ENCODE data around the gene SUSD5.

The SUSD5 gene

GRCh38 chr3:33238923-33239322, 20.3 kb upstream of the SUSD5 start:
- in situ Hi-C loops (cut with MboI; ENCODE audit: low sequenced_read_pairs, unreplicated experiment) = no loop called here
- TF ChIP-seq, protein P1, sequence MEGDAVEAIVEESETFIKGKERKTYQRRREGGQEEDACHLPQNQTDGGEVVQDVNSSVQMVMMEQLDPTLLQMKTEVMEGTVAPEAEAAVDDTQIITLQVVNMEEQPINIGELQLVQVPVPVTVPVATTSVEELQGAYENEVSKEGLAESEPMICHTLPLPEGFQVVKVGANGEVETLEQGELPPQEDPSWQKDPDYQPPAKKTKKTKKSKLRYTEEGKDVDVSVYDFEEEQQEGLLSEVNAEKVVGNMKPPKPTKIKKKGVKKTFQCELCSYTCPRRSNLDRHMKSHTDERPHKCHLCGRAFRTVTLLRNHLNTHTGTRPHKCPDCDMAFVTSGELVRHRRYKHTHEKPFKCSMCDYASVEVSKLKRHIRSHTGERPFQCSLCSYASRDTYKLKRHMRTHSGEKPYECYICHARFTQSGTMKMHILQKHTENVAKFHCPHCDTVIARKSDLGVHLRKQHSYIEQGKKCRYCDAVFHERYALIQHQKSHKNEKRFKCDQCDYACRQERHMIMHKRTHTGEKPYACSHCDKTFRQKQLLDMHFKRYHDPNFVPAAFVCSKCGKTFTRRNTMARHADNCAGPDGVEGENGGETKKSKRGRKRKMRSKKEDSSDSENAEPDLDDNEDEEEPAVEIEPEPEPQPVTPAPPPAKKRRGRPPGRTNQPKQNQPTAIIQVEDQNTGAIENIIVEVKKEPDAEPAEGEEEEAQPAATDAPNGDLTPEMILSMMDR (IDR thresholded peaks at IDR 0.05; ENCODE audit: borderline replicate concordance, control extremely low read depth, extremely low read depth, insufficient read depth, missing control alignments) = no peak
- DNase-seq (ENCODE audit: low spot score) = no peak

GRCh38 chr3:33237439-33237838, 18.8 kb upstream of the SUSD5 start:
- in situ Hi-C loops (cut with MboI; ENCODE audit: low sequenced_read_pairs, unreplicated experiment) = no loop called here
- no peak for DNase-seq (ENCODE audit: low spot score)
- TF ChIP-seq, protein P1 (IDR thresholded peaks at IDR 0.05; ENCODE audit: borderline replicate concordance, control extremely low read depth, extremely low read depth, insufficient read depth, missing control alignments) = no peak

DNA sequence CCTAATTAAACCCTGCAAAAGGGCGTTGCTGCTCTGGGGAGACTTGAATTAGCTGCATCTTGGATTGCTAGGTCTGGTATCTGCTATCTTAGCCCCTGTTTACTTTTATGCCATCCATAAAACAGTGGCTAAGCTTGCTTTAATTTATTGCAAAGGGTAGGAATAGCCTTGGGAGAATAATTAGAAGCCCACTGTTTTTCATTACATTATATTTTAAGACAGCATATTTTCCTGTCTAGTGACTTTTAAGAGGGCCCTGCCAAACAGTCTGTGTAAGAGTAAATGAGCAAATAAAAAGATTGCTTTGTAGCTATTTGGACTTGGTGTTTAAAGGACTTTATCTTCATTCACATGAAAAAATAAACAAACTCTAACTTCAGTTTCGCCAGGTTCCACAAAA, 17.4 kb upstream of the SUSD5 start:
- in situ Hi-C loops (cut with MboI; ENCODE audit: low sequenced_read_pairs, unreplicated experiment) = no loop called here

GRCh38 chr3:33233884-33234283, 15.3 kb upstream of the SUSD5 start:
- TF ChIP-seq, protein P1 (IDR thresholded peaks at IDR 0.05; ENCODE audit: borderline replicate concordance, control extremely low read depth, extremely low read depth, insufficient read depth, missing control alignments) = no peak
- DNase-seq (ENCODE audit: low spot score) = no peak
- in situ Hi-C loops (cut with MboI; ENCODE audit: low sequenced_read_pairs, unreplicated experiment) = no loop called here

More for the DNA sequence above, 17.4 kb upstream of the SUSD5 start:
- TF ChIP-seq, protein P1 (IDR thresholded peaks at IDR 0.05; ENCODE audit: borderline replicate concordance, control extremely low read depth, extremely low read depth, insufficient read depth, missing control alignments) = no peak
- DNase-seq (ENCODE audit: low spot score) = no peak

DNA sequence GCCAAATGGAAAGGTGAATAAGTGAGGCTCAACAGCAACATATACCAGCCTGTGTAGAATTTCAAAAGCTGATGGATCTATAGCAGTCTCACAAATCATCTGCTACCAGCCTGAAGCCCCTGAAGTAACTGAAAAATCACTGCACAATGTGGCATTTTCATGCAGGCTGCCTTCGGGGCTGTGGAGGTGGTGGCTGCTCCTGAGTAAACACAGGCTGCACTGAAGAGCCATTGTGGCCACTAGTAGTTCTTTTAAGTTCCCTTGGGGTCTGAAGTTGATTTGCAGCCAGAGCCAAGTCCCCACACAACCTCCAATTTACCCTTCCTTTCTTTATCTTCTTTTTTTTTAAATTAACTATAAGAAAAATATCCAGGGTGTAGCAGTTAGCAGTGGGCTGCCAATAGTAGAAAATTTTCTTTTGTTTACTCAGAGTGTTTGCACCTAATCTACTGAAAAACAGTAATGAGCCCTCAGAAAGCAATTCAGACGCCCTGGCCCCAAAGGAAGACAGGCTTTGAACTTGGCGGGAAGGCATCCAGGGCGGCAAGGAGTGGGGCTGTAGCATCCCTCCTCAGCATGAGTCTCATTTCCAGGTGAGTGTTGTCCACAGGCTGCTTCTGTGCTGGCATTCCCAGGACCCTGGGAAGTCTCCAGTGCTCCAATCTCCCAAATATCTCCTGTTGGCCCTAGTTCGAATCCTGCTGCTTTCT, 13.3 kb upstream of the SUSD5 start:
- TF ChIP-seq, protein P1 (IDR thresholded peaks at IDR 0.05; ENCODE audit: borderline replicate concordance, control extremely low read depth, extremely low read depth, insufficient read depth, missing control alignments) = no peak
- no peak for DNase-seq (ENCODE audit: low spot score)
- in situ Hi-C loops (cut with MboI; ENCODE audit: low sequenced_read_pairs, unreplicated experiment) = no loop called here

DNA sequence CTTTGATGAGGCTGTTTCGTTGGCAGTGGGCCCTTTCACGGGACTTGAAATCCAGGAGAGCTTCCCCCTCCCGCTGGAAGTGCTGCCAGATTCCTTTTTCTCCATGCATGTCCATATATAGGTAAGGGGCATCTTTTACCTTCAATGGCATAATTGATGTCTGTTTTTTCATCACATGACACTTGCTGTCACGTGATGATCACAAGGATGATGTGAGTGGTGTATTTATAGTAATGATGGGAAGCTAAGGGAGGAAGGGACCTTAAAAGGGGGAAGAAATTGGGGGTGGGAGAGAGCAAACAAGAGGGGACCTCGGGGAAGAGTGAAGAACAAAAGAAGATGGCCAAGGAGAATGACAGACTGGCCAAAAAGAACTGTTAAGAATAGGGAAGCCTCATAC, 11.3 kb upstream of the SUSD5 start:
- TF ChIP-seq, protein P1 (IDR thresholded peaks at IDR 0.05; ENCODE audit: borderline replicate concordance, control extremely low read depth, extremely low read depth, insufficient read depth, missing control alignments) = no peak
- no peak for DNase-seq (ENCODE audit: low spot score)
- in situ Hi-C loops (cut with MboI; ENCODE audit: low sequenced_read_pairs, unreplicated experiment) = no loop called here
